Neural progenitor cell (in vitro differentiated cells): ENCODE data around the gene CLEC4D. TPM values are rescaled to one million over a fixed set of nuclear protein-coding genes. Genes with fewer than 3 reads are reported as not detected.
"Not testable (repeated sequence)": the region's sequence is repeated elsewhere in the genome, so short reads cannot be mapped to it uniquely, and the experiment has no call there.

ENCODE experiments used
- DNase-seq: peaks from one replicate; pipeline ENCODE4 v3.0.0-alpha.2; 2016; ENCODE audit warnings: low spot score
- H2AFZ ChIP-seq: fragments of 200-600 bp; sonication (generic); replicated peaks from 2 replicates; pipeline ENCODE4 v1.6.1; 2016; ENCODE audit warnings: antibody characterized with exemption
- H3F3A ChIP-seq: fragments of 200-600 bp; sonication (generic); 2 replicates; pipeline ENCODE4 v1.6.1; 2016; ENCODE audit warnings: antibody characterized with exemption, low read depth
- H3K27ac ChIP-seq: fragments of 200-600 bp; sonication (generic); 2 replicates; pipeline ENCODE4 v1.5.1; 2016; ENCODE audit warnings: mild to moderate bottlenecking
- H3K27me3 ChIP-seq: fragments of 200-600 bp; sonication (generic); 2 replicates; pipeline ENCODE4 v1.6.1; 2016; ENCODE audit warnings: mild to moderate bottlenecking, moderate library complexity
- H3K36me3 ChIP-seq: fragments of 200-600 bp; sonication (generic); 2 replicates; pipeline ENCODE4 v1.5.1; 2016
- H3K4me1 ChIP-seq: fragments of 200-600 bp; sonication (generic); 2 replicates; pipeline ENCODE4 v1.6.1; 2016; ENCODE audit warnings: mixed run types
- H3K4me2 ChIP-seq: fragments of 200-600 bp; sonication (generic); 2 replicates; pipeline ENCODE4 v1.6.1; 2016
- H3K4me3 ChIP-seq: fragments of 200-600 bp; sonication (generic); 2 replicates; pipeline ENCODE4 v1.5.1; 2016
- H3K79me2 ChIP-seq: fragments of 200-600 bp; sonication (generic); 2 replicates; pipeline ENCODE4 v1.6.1; 2016; ENCODE audit warnings: low read depth
- H3K9ac ChIP-seq: fragments of 200-600 bp; sonication (generic); 2 replicates; pipeline ENCODE4 v1.6.1; 2016
- H3K9me3 ChIP-seq: fragments of 200-600 bp; sonication (generic); 2 replicates; pipeline ENCODE4 v1.5.1; 2016; ENCODE audit warnings: low read depth
- H4K20me1 ChIP-seq: fragments of 200-600 bp; sonication (generic); 2 replicates; pipeline ENCODE4 v1.6.1; 2016; ENCODE audit warnings: low read depth
- H3K27ac Mint-ChIP-seq: 3 replicates; pipeline ENCODE4 v1.8.0; 2021; ENCODE audit warnings: mixed read lengths
- H3K27me3 Mint-ChIP-seq: 2 replicates; pipeline ENCODE4 v1.8.0; 2022; ENCODE audit warnings: low read depth, mild to moderate bottlenecking, inconsistent platforms, moderate library complexity, mixed read lengths; ENCODE audit not compliant: insufficient read depth
- H3K36me3 Mint-ChIP-seq: 3 replicates; pipeline ENCODE4 v1.8.0; 2021; ENCODE audit warnings: mixed read lengths
- H3K4me1 Mint-ChIP-seq: 3 replicates; pipeline ENCODE4 v1.8.0; 2021; ENCODE audit warnings: mixed read lengths
- H3K4me3 Mint-ChIP-seq: 3 replicates; pipeline ENCODE4 v1.8.0; 2021; ENCODE audit warnings: mild to moderate bottlenecking, moderate library complexity, mixed read lengths
- H3K9me3 Mint-ChIP-seq: 3 replicates; pipeline ENCODE4 v1.8.0; 2020; ENCODE audit warnings: mixed read lengths
- CTCF ChIP-seq: fragments of 200-600 bp; sonication (generic); IDR thresholded peaks from 2 replicates; pipeline ENCODE4 v1.5.1; 2017; ENCODE audit warnings: antibody characterized with exemption, mild to moderate bottlenecking
- EZH2 ChIP-seq: fragments of 200-600 bp; sonication (generic); IDR thresholded peaks from 2 replicates; pipeline ENCODE4 v1.6.1; 2017; ENCODE audit warnings: antibody characterized with exemption, mild to moderate bottlenecking, moderate library complexity
- EZH2phosphoT487 ChIP-seq: fragments of 200-600 bp; sonication (generic); IDR thresholded peaks from 2 replicates; pipeline ENCODE4 v1.6.1; 2017; ENCODE audit warnings: antibody characterized with exemption
- total RNA-seq: library from RNA; depleted of rRNA; stranded (reverse); fragments of >200 nt; gene quantifications from 2 replicates; pipeline ENCODE4 v1.2.3, GENCODE V29; 2015; ENCODE audit warnings: low replicate concordance

CLEC4D gene
- total RNA-seq, 1 donor from 2014 or later, result 0.19 TPM

GRCh38 chr12:8483079-8483478 is 30.2 kb upstream of the CLEC4D start:
- Histone ChIP-seq H4K20me1 (no peaks in the 10 kb centered on the region), H3K27me3 (no peaks in the 10 kb centered on the region), H3K9ac (no peak overlapping the region), H3K79me2 (no peaks in the 10 kb centered on the region), H2AFZ (no peak overlapping the region), H3K9me3 (no peaks in the 10 kb centered on the region), H3F3A (no peaks in the 10 kb centered on the region), H3K27ac (no peak overlapping the region), H3K4me2 (no peak overlapping the region), H3K36me3 (no peaks in the 10 kb centered on the region), H3K4me1 (peaks cover 12% of the 10 kb centered on the region), H3K4me3 (no peak overlapping the region)
- Mint-ChIP-seq H3K9me3 (no peaks in the 10 kb centered on the region), H3K27ac (peak overlapping the region; percentile 89), H3K4me1 (peaks cover 14% of the 10 kb centered on the region), H3K36me3 (no peaks in the 10 kb centered on the region), H3K27me3 (no peaks in the 10 kb centered on the region), H3K4me3 (no peak overlapping the region)
- TF ChIP-seq CTCF, result no peak
- TF ChIP-seq EZH2phosphoT487, result no peak
- no peak for TF ChIP-seq EZH2
- no peak for DNase-seq

- no peak overlapping the region for H3K27ac ChIP-seq
- no peaks in the 10 kb centered on the region for H3K79me2 ChIP-seq
- TF ChIP-seq EZH2, result no peak
- TF ChIP-seq CTCF, result no peak
- TF ChIP-seq EZH2phosphoT487, result no peak
- peaks cover 7% of the 10 kb centered on the region for H3K4me1 ChIP-seq
- H4K20me1 ChIP-seq, result no peaks in the 10 kb centered on the region
- no peak for DNase-seq
- H3K27me3 Mint-ChIP-seq, result peaks cover 2% of the 10 kb centered on the region
- no peak overlapping the region for H3K27ac Mint-ChIP-seq
- H3K4me3 Mint-ChIP-seq, result no peak overlapping the region
- H3K4me2 ChIP-seq, result no peak overlapping the region
- H3K4me3 ChIP-seq, result no peak overlapping the region
- H3K4me1 Mint-ChIP-seq, result peaks cover 3% of the 10 kb centered on the region
- H2AFZ ChIP-seq, result no peak overlapping the region
- no peaks in the 10 kb centered on the region for H3K36me3 Mint-ChIP-seq
- no peaks in the 10 kb centered on the region for H3F3A ChIP-seq
- H3K9me3 ChIP-seq, result no peaks in the 10 kb centered on the region
- H3K36me3 ChIP-seq, result no peaks in the 10 kb centered on the region
- no peak overlapping the region for H3K9ac ChIP-seq
- H3K27me3 ChIP-seq, result no peaks in the 10 kb centered on the region
- no peaks in the 10 kb centered on the region for H3K9me3 Mint-ChIP-seq
Measured at GRCh38 chr12:8491646-8492530, 21.4 kb upstream of the CLEC4D start.

- Histone ChIP-seq H3K27ac (no peak overlapping the region), H3K27me3 (no peaks in the 10 kb centered on the region), H3K9me3 (no peaks in the 10 kb centered on the region), H3K9ac (no peak overlapping the region), H3K4me1 (peaks cover 7% of the 10 kb centered on the region), H3K4me2 (no peak overlapping the region), H3F3A (no peaks in the 10 kb centered on the region), H3K36me3 (no peaks in the 10 kb centered on the region), H2AFZ (no peak overlapping the region), H3K79me2 (no peaks in the 10 kb centered on the region), H4K20me1 (no peaks in the 10 kb centered on the region), H3K4me3 (no peak overlapping the region)
- H3K4me3 Mint-ChIP-seq, result no peak overlapping the region
- H3K27me3 Mint-ChIP-seq, result peaks cover 2% of the 10 kb centered on the region
- TF ChIP-seq EZH2 (no peak), CTCF (no peak), EZH2phosphoT487 (no peak)
- peaks cover 3% of the 10 kb centered on the region for H3K4me1 Mint-ChIP-seq
- DNase-seq, result no peak
- H3K27ac Mint-ChIP-seq, result no peak overlapping the region
- H3K9me3 Mint-ChIP-seq, result no peaks in the 10 kb centered on the region
- H3K36me3 Mint-ChIP-seq, result no peaks in the 10 kb centered on the region
Measured at GRCh38 chr12:8493084-8493483, 20.2 kb upstream of the CLEC4D start.

GRCh38 chr12:8495671-8496070 is 17.6 kb upstream of the CLEC4D start:
- H3K9me3 Mint-ChIP-seq, H3K27ac Mint-ChIP-seq, H3K4me2 ChIP-seq, H3K9me3 ChIP-seq, H3K9ac ChIP-seq, H3K4me1 ChIP-seq, H4K20me1 ChIP-seq, H3K79me2 ChIP-seq, H3K27ac ChIP-seq, H3K36me3 Mint-ChIP-seq, H3K27me3 ChIP-seq, H3K4me3 Mint-ChIP-seq, H3K36me3 ChIP-seq, H3K4me3 ChIP-seq, H3K27me3 Mint-ChIP-seq, DNase-seq, H3F3A ChIP-seq, H3K4me1 Mint-ChIP-seq: not testable (repeated sequence)
- peak overlapping the region; percentile 89 for H2AFZ ChIP-seq

GRCh38 chr12:8496074-8496473 is 17.2 kb upstream of the CLEC4D start:
- peak overlapping the region; percentile 89 for H2AFZ ChIP-seq
- not testable (repeated sequence) for H3K27ac Mint-ChIP-seq, H3K4me1 ChIP-seq, H4K20me1 ChIP-seq, H3K27ac ChIP-seq, H3K4me3 ChIP-seq, H3K4me3 Mint-ChIP-seq, H3K9me3 ChIP-seq, H3K9ac ChIP-seq, H3K9me3 Mint-ChIP-seq, H3K79me2 ChIP-seq, H3K27me3 ChIP-seq, H3K4me1 Mint-ChIP-seq, H3K36me3 Mint-ChIP-seq, H3K27me3 Mint-ChIP-seq, H3K36me3 ChIP-seq, H3K4me2 ChIP-seq, DNase-seq, H3F3A ChIP-seq
